ENCODE results near the gene HSDL2. TPM values are rescaled to one million over a fixed set of nuclear protein-coding genes. Genes with fewer than 3 reads are reported as not detected.
"Not testable (repeated sequence)": the region's sequence is repeated elsewhere in the genome, so short reads cannot be mapped to it uniquely, and the experiment has no call there.

The HSDL2 gene
- total and polyA plus RNA-seq, 2 experiments from 2014 or later: 43.8 to 46.4 TPM

DNA sequence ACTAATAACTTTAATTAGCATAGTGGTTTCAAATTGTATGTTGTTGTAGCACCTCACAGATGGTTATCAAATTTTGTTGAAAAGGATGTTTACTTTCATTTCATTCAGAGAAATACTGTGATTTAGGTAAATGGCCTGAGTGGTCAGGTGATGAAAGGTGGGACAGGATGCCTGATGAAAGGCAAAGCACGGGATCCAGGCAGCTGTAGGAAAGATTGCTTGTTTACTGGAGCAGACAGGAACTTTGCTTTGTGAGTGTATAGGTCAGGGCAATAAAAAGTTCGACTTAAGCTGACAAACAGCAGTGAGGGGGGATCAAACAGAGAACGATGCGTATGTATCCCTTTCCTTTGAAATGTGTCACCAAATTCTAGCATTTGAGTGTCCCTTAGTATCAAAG, 125.7 kb downstream of the HSDL2 start:
- Histone ChIP-seq H3K4me3 (no peak overlapping the region), H3K4me1 (ENCODE audit: low read depth) (no peaks in the 10 kb centered on the region), H3K27ac (no peak overlapping the region), H3K27me3 (no peaks in the 10 kb centered on the region), H3K36me3 (no peaks in the 10 kb centered on the region), H3K9me3 (ENCODE audit: low read depth) (no peaks in the 10 kb centered on the region)
- no peak for DNase-seq (ENCODE audit: low read depth in 1 of 2, low spot score in 1 of 2)
- TF ChIP-seq, protein P1, sequence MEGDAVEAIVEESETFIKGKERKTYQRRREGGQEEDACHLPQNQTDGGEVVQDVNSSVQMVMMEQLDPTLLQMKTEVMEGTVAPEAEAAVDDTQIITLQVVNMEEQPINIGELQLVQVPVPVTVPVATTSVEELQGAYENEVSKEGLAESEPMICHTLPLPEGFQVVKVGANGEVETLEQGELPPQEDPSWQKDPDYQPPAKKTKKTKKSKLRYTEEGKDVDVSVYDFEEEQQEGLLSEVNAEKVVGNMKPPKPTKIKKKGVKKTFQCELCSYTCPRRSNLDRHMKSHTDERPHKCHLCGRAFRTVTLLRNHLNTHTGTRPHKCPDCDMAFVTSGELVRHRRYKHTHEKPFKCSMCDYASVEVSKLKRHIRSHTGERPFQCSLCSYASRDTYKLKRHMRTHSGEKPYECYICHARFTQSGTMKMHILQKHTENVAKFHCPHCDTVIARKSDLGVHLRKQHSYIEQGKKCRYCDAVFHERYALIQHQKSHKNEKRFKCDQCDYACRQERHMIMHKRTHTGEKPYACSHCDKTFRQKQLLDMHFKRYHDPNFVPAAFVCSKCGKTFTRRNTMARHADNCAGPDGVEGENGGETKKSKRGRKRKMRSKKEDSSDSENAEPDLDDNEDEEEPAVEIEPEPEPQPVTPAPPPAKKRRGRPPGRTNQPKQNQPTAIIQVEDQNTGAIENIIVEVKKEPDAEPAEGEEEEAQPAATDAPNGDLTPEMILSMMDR (IDR thresholded peaks at IDR 0.05; ENCODE audit: low read depth, low read length): no peak

DNA sequence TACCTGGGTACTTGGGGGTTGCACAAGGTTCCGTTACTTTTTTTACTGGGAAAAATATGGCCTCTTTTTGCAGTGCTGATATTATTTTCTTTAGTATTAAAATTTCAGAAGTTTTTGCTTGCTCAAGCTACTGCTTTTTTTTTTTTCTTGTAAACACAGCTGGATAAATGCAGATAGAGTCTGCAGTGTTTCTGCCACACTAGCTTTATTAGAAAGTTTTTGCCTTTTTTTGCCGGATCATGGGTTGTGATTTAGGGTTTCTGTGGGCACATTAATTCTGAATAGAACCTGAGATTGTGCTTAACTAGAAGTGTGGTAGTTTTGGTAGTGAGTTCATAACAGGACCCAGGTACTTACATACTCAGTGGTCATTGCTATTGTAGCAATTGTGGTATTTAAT, 126.7 kb downstream of the HSDL2 start:
- H3K27me3 ChIP-seq: no peaks in the 10 kb centered on the region
- H3K9me3 ChIP-seq (ENCODE audit: low read depth): no peaks in the 10 kb centered on the region
- no peaks in the 10 kb centered on the region for H3K36me3 ChIP-seq
- DNase-seq (ENCODE audit: low read depth in 1 of 2, low spot score in 1 of 2): no peak
- H3K4me1 ChIP-seq (ENCODE audit: low read depth): no peaks in the 10 kb centered on the region
- peak overlapping the region; percentile 45 for H3K27ac ChIP-seq
- no peak overlapping the region for H3K4me3 ChIP-seq
- TF ChIP-seq, protein P1 (IDR thresholded peaks at IDR 0.05; ENCODE audit: low read depth, low read length): no peak

DNA sequence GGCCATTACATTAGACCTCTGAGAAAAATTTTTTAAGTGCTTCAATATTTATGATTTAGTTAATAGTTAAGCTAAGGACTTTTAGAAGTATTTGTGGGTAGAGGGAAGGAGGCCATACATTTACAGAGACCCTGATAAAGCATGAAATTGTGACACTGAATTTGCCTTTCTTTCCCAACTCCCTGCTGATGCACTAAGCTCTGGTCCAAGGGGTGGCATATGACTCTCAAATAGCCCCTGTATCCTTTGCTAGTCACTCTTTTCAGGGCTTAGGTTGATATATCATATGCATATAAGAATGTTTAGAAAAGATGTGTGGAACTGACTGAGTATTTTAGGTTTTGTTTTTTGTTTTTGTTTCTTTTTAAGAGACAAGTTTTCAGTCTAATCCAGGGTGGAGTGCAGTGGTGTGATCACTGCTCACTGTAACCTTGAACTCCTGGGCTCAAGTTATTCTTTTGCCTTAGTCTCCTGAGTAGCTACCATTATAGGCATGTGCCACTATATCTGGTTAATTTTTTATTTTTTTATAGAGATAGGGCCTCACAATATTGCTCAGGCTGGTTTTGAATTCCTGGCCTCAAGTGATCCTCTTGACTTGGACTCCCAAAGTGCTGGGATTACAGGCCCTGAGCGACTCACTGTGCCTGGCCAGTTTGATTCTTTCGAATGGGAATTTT, 127.2 kb downstream of the HSDL2 start:
- DNase-seq (ENCODE audit: low read depth in 1 of 2, low spot score in 1 of 2): no peak
- no peak overlapping the region for H3K4me3 ChIP-seq
- no peaks in the 10 kb centered on the region for H3K4me1 ChIP-seq (ENCODE audit: low read depth)
- H3K27me3 ChIP-seq: no peaks in the 10 kb centered on the region
- TF ChIP-seq, protein P1 (IDR thresholded peaks at IDR 0.05; ENCODE audit: low read depth, low read length): no peak
- H3K27ac ChIP-seq: peak overlapping the region; percentile 45
- no peaks in the 10 kb centered on the region for H3K9me3 ChIP-seq (ENCODE audit: low read depth)
- H3K36me3 ChIP-seq: no peaks in the 10 kb centered on the region

DNA sequence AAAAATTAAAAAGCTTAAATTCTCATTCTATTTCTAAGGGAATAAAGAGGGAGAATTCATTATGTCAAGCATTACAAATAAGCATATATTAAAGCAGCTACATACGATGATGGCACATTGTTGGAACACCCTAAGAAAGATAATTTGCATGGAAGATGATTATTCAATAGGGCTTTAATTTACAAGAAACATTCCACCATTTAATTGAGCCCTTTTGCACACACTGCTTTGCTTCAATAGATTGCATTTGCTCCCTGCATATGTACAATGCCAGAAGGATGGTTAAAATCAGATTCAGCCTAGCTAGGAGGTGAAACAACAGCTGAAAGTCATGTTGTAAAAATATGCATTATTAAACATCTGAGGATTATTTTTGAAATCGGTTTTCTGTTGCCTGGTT, 128.5 kb downstream of the HSDL2 start:
- no peaks in the 10 kb centered on the region for H3K27me3 ChIP-seq
- no peak overlapping the region for H3K27ac ChIP-seq
- H3K9me3 ChIP-seq (ENCODE audit: low read depth): no peaks in the 10 kb centered on the region
- TF ChIP-seq, protein P1 (IDR thresholded peaks at IDR 0.05; ENCODE audit: low read depth, low read length): no peak
- no peaks in the 10 kb centered on the region for H3K36me3 ChIP-seq
- DNase-seq (ENCODE audit: low read depth in 1 of 2, low spot score in 1 of 2): no peak
- H3K4me3 ChIP-seq: no peak overlapping the region
- no peaks in the 10 kb centered on the region for H3K4me1 ChIP-seq (ENCODE audit: low read depth)

DNA sequence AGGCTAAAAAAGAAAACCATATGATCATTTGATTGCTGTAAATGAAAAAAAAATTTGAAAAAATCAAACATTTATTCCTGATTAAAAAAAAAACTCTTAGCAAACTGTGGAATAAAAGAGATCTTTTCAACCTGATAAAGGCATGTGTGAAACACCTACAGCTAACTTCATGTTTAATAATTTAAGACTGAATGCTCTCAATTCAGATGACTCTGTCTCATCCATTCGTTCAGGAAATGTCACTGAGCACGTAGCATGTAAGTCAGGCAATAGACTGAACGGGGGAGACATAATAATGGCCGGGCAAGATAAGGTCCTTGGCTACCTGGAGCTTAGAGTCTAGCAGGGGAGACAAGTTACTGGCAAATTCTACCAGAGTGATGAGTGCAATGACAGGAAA, 132.5 kb downstream of the HSDL2 start:
- H3K4me1 ChIP-seq (ENCODE audit: low read depth); H3K27me3 ChIP-seq; DNase-seq (ENCODE audit: low read depth in 1 of 2, low spot score in 1 of 2); H3K36me3 ChIP-seq; H3K4me3 ChIP-seq; H3K27ac ChIP-seq; H3K9me3 ChIP-seq (ENCODE audit: low read depth): not testable (repeated sequence)

DNA sequence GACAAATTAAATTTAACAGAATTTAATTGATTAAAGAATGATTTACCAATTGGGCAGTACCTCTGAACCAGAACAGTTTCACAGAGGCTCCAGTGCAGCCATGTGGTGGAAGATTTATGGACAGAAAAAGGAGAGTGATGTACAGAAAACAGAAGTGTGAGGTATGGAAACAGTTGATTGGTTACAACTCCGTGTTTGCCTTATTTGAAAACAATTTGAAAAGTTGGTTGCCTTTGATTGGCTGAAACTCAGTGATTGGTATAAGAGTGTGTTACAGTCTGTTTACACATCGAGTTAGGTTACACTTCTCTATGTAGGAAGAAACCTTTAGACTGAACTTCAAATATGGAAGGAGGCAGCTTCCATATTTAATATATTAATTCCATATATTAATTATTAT, 136.9 kb downstream of the HSDL2 start:
- Histone ChIP-seq H3K27me3 (no peaks in the 10 kb centered on the region), H3K27ac (no peak overlapping the region), H3K4me1 (ENCODE audit: low read depth) (no peaks in the 10 kb centered on the region), H3K9me3 (ENCODE audit: low read depth) (no peaks in the 10 kb centered on the region), H3K36me3 (no peaks in the 10 kb centered on the region), H3K4me3 (no peak overlapping the region)
- TF ChIP-seq, protein P1 (IDR thresholded peaks at IDR 0.05; ENCODE audit: low read depth, low read length): no peak
- no peak for DNase-seq (ENCODE audit: low read depth in 1 of 2, low spot score in 1 of 2)
